NCI-H526 (cell line): Measurements from ENCODE around the gene MTHFSD.

Experiments used
- DNase-seq, 2 experiments: peaks; one replicate each; lab custom pipeline; 2025; lab: John Stamatoyannopoulos, UW

Gene MTHFSD

DNA sequence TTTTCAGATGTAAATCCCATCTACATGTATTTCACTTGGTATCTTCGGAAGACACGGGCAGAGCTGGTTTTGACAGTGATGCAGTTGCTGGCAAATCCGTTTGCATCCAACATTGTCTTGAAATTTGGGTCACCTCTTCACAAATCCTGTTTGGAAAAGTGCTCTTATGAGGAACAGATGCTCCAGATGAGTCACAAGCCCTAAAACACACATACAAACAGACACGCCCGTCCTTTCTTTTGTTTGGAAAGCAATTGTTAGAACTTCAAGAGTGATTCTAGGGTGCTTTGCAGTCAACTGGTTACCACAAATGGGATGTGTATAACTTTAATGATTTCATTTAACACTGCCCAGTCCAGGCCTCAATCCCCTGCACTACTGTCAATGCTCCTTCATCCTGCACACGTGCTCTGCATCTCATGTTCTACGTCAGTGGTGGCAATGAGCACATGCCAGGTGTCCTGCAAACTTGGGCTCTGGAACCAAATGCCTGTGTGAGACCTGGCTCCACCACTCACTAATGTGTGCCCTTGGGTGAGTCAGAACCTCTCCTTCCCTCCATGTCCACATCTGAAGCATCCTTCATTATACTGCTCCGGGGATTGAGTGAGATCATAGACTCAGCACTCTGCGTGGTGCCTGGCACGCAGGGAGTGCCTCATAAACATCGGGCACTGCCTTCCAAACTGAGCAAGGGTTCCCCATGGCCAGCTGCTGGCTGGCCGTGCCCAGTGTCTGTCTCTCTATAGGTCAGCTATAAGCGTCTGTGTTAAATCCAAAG, 64.0 kb downstream of the MTHFSD start:
- no peak for DNase-seq

DNA sequence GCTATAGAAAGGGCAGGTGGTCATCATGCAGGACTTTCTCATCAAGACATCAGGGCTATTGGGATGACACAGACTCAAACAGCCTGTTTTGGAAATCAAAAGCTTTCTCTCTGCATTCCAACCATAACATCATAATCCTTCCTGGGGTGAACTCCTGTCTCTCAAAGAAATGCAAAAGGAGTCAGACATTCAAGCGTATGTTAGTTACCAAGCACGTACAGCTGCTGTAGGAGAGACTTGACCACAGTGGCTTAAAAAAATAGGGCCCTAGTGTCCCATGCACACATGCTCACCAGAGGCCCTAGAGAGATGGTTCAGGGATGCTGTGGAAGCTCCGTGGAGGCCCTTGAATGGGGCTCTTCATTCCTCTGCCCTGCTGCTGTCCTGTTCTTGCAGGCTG, 69.3 kb downstream of the MTHFSD start:
- no peak for DNase-seq

DNA sequence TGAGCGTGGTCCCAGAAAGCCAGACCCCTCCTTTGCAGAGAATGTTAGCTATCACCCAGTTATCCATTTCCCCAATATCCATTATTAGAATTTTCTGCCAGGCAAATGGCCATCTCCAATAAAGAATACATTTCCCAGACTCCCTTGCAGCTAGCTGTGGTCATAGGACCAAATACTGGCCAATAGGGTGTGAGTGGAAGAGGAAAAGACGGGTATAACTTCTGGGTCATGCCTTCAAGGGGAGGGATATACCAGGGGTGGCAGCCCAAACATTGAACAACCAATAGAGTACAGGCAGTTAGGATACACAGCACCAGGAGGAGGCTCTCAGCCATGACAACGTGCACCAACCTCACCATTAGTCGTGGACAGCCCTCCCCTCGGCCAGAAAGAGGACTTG, 70.8 kb downstream of the MTHFSD start:
- DNase-seq, result no peak

DNA sequence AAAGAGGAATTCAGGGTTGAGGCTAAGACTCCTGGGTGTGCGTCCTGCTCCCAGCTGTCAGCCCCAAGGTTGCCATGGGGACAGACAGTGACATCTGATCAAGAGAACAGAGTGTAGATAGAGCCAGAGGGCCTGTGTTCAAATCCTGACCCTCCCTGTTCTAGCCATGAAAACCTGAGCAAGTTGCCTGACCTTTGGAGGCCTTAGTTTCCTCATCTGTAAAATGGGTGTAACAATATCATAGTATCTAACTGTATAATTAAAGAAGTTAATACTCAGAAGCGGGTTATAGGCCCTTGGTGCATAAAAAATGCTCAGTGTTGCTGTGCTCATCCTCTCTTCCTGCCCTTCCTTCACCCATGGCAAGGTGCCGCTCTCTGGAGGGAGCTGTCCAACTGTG, 73.4 kb downstream of the MTHFSD start:
- DNase-seq, result no peak

DNA sequence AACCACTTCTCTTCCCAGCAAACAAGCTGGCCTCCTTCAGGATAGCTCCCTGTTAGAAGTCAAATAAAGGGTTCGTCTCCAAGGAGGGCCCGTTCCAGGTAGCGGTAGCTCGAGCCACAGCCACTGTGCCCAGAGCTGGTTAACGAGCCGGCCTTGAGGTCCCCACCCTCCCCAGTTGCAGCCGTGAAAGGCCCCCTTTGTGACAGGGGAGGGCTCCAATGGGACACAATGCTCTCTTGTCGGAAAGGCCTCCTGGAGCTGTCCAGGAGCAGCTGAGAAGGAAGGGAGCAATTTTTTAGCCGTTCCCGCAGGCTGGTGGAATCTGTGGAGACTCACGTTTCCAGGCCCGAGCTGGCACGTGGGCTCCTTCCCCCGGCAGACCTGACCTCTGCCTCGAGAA, 74.6 kb downstream of the MTHFSD start:
- DNase-seq, result no peak
